ENCODE measurements around the gene DPYD. TPM values are rescaled to one million over a fixed set of nuclear protein-coding genes. Genes with fewer than 3 reads are reported as not detected.

The DPYD gene
- total and polyA plus RNA-seq, 9 of the 15 experiments (the other 6 are each of a cell fraction or from before 2014, with no cell fraction given) = 0.03 to 0.25 (median 0.08) TPM; not detected in 2

DNA sequence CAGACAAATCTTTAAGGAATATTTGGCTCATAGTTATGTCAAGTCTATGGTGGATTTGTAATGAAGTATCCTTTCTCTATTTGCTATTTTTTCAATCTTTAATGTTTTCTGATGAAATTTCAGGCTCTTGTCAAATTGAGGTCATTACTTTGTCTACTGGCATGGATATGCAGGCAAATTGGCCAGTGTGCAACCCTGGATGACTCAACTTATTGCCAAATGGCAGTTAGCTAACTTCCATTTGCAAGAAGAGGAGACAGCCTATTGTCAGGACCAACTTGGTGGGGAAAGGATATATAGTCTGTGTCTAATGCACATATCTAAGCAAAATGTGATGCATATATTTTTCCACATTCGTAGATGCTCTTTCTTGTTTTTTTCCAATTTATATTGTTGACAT, 668.8 kb downstream of the DPYD start:
- ATAC-seq (no peak), FAIRE-seq (no peak), DNase-seq (ENCODE audit: extremely low read depth in 1 of 4, low spot score in 3 of 4) (no peak)
- Histone ChIP-seq H3K9ac (ENCODE audit: insufficient read depth in 1 of 2, low read depth in 2 of 2, low read length in 2 of 2) (no peak overlapping the region), H3K4me1 (replicated peaks in 1 of 2; ENCODE audit: control insufficient read depth in 2 of 2, insufficient read depth in 2 of 2, low read length in 2 of 2) (no peaks in the 10 kb centered on the region), H4K20me1 (replicated peaks; ENCODE audit: control insufficient read depth, insufficient read depth, low read length) (no peaks in the 10 kb centered on the region), H3K27ac (ENCODE audit: extremely low read depth, low read depth, low read length) (no peak overlapping the region), H3K4me3 (no peak overlapping the region), H3K79me2 (ENCODE audit: control insufficient read depth, insufficient read depth, low read length) (no peaks in the 10 kb centered on the region), H3K36me3 (ENCODE audit: control insufficient read depth, insufficient read depth, low read length) (no peaks in the 10 kb centered on the region), H3K9me1 (ENCODE audit: control insufficient read depth, insufficient read depth, low read length) (no peaks in the 10 kb centered on the region), H3K9me3 (replicated peaks; ENCODE audit: control insufficient read depth, insufficient read depth, low read depth, low read length) (no peaks in the 10 kb centered on the region), H3K4me2 (ENCODE audit: insufficient read depth, low read length) (no peak overlapping the region), H3K27me3 (ENCODE audit: control insufficient read depth in 2 of 2, insufficient read depth in 2 of 2, low read length in 2 of 2) (no peaks in the 10 kb centered on the region), H2AFZ (ENCODE audit: low read depth, low read length) (no peak overlapping the region)
- BruUV-seq (replicated peaks) = no TSS peak
- intact Hi-C loops (cut with micrococcal nuclease) = no loop called here
- TF ChIP-seq ZNF174 (CRISPR knock-in tag; IDR thresholded peaks at IDR 0.05) (no peak), ZNF311 (CRISPR knock-in tag; IDR thresholded peaks at IDR 0.05) (no peak), MECOM (CRISPR knock-in tag; IDR thresholded peaks at IDR 0.05) (no peak), ZNF12 (CRISPR knock-in tag; IDR thresholded peaks at IDR 0.05) (no peak), CBX8 (IDR thresholded peaks at IDR 0.05; ENCODE audit: borderline replicate concordance, extremely low read depth, low read depth, low read length, poor library complexity, severe bottlenecking) (no peak), MTA3 (IDR thresholded peaks at IDR 0.05; ENCODE audit: borderline replicate concordance) (no peak), GTF2F1 (IDR thresholded peaks at IDR 0.05; ENCODE audit: low read depth, low read length) (no peak)
- TF ChIP-seq, protein P1, sequence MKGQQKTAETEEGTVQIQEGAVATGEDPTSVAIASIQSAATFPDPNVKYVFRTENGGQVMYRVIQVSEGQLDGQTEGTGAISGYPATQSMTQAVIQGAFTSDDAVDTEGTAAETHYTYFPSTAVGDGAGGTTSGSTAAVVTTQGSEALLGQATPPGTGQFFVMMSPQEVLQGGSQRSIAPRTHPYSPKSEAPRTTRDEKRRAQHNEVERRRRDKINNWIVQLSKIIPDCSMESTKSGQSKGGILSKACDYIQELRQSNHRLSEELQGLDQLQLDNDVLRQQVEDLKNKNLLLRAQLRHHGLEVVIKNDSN (CRISPR knock-in tag; IDR thresholded peaks at IDR 0.05) = no peak
- ChIA-PET CTCF (ENCODE audit: low intra/inter-chr PET ratio) (no interaction called here), POLR2A (no interaction called here)
- 0% methylated on average over 1 of the region's 1 CpG for WGBS (ENCODE audit: insufficient coverage, low coverage, missing lambda C conversion rate)
- in situ Hi-C loops (cut with MboI) = no loop called here
